Stimulated activated naive CD8-positive, alpha-beta T cell treated with anti-CD3 and anti-CD28 coated beads, Interleukin-15, Interleukin-2, amounts not matched to agents 100 U/mL and 50 U/mL, for 24 hours (primary cell): Measurements from ENCODE around the gene PLAU.
"Not testable (repeated sequence)": the region's sequence is repeated elsewhere in the genome, so short reads cannot be mapped to it uniquely, and the experiment has no call there.

Source experiments
- ATAC-seq: fragments of 150-1000 bp; cut with Tn5 transposase; one replicate; pipeline ENCODE4 v1.10.0; 2021
- DNase-seq: peaks from one replicate; pipeline ENCODE4 v3.0.0; 2021

Gene PLAU

GRCh38 chr10:73922007-73922863 is 11.3 kb downstream of the PLAU start:
- DNase-seq = no peak
- ATAC-seq = peak; percentile 59

DNA sequence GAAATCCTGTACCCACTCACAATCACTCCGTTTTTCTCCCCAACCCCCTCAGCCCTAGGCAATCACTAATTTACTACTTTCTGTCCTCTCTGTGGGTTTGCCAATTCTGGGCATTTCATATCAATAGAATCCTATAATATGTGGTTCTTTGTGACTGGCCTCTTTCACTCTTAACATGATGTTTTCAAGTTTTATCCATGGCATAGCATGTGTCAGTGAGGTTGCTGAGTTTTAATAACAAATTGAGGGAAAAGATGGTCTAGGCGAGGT is 11.9 kb downstream of the PLAU start:
- no peak for ATAC-seq

DNA sequence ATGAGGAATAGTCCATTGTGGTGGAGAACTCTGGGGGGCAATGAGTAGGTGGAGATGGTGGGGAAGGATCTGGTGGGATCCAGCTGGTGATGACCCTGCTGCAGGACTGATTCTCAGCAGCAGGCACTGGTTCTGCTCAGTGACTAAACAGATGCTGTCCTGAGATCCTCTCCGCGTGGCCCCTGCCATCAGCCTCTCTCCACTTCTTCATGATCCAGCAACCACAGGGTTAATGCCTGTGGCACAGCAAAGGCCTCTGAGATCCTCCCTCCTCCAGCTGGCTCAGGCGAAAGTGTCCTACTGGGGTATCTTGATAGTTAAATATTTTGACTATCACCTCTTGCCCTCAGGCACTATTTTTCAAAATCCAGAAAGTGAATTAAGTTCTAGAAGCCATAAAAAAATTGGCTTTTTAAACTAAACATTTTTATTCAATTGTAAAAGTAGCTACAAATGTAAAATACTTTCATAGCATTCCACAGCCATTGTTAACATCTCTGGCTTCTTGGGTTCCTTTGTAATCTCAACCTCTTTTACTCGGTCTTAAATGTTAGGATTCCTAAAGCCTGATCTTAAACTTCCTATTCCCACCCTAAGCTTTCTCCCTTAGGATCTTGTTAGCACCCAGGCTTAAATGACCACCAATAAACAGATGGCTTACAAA is 13.1 kb downstream of the PLAU start:
- no peak for DNase-seq

More for the DNA sequence above, 11.9 kb downstream of the PLAU start:
- DNase-seq = no peak

GRCh38 chr10:73924935-73925334 is 14.0 kb downstream of the PLAU start:
- DNase-seq (no peak), ATAC-seq (no peak)

More for the DNA sequence above, 13.1 kb downstream of the PLAU start:
- no peak for ATAC-seq

GRCh38 chr10:73925539-73925938 is 14.6 kb downstream of the PLAU start:
- ATAC-seq = no peak
- DNase-seq = no peak

- DNase-seq = no peak
- ATAC-seq = no peak
Measured at GRCh38 chr10:73926152-73926764, 15.3 kb downstream of the PLAU start.

GRCh38 chr10:73930630-73931327 is 19.8 kb downstream of the PLAU start:
- DNase-seq, ATAC-seq: not testable (repeated sequence)

GRCh38 chr10:73931767-73932619 is 21.1 kb downstream of the PLAU start:
- peak; percentile 86 for ATAC-seq
- DNase-seq = peak; percentile 59

GRCh38 chr10:73932620-73933112 is 21.7 kb downstream of the PLAU start:
- ATAC-seq = peak; percentile 45
- DNase-seq = no peak

DNA sequence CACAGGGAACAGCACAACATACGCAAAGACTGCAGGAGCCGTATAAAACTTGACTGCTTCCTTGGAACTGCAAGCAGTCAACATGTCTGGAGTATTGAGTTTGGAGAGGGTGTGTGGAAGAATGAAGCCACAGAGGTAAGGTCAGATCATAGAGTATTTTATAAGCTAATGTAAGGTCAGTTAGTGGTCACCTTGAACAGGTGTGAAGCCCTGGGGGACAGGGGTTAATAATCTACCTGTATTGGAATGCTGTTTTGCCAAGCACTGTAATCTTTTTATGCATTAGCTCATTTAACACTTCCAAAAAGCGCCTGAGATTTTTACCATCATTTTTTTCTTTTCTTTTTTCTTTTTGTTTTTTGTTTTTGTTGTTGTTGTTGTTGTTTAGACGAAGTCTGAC is 23.1 kb downstream of the PLAU start:
- DNase-seq = no peak
- no peak for ATAC-seq

GRCh38 chr10:73935895-73936294 is 25.0 kb downstream of the PLAU start:
- no peak for ATAC-seq
- DNase-seq = no peak

DNA sequence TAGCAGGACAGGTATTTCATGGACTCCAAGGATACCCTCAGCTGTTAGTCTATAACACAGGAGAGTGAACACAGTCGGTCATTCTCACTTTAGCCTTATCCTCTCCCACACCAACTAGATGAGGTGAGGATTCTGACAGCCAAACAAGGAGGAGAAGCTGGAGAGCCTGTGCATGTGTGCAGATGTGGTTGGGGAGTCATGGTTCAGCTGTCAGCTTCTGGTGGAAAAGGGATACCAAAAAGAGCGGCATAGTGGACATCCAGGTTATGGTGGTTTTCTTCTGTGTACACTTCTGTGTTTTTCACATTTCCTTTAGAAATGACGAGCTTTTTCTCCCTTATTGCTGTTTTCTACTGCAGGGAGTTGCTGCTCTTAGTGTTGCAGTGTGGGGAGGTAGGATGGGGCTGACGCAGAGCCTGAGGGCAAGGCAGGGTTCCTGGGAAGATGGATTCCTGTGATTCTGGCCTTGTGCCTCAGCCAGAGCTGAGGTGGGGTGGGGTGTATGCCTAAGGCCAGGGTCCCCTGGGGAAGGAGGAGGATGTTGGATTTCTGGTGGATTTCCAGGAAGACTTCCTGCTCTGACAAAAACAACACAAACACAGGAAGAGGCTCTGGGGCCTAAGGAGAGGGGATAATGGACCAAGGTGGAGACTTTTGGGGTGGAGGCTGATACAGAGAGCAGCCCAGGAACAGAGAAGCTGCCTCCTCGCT is 26.6 kb downstream of the PLAU start:
- DNase-seq (no peak), ATAC-seq (no peak)

- peak; percentile 93 for ATAC-seq
- DNase-seq = peak; percentile 90
Measured at GRCh38 chr10:73940634-73941221, 29.8 kb downstream of the PLAU start.

DNA sequence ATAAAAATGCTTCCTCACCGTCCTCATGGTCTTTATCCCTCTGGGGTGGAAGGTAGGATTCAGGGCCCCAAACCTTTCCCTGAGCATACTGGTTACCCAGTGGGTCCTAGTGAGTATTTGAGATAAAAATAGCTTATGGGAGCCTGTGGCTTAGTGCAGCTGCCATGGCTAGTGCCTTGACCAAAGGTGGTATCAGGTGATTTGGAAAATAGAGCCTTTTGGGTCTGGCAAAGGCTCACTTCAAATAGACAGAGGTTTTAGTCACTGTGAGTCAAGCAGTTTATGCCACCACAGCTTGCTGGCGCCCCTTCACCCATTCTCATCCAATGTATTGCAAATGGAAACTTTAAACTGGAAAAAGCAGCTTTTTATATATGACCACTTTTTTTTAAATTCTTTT is 30.4 kb downstream of the PLAU start:
- DNase-seq (no peak), ATAC-seq (no peak)

- DNase-seq (no peak), ATAC-seq (no peak)
Measured at GRCh38 chr10:73944356-73945100, 33.6 kb downstream of the PLAU start.

GRCh38 chr10:73946253-73947145 is 35.6 kb downstream of the PLAU start:
- ATAC-seq = no peak
- no peak for DNase-seq

- DNase-seq (no peak), ATAC-seq (no peak)
Measured at GRCh38 chr10:73948947-73949633, 38.2 kb downstream of the PLAU start.
